Esophagus muscularis mucosa (tissue), 4 donors: ENCODE results near the gene CDH4.

Source experiments
- CTCF ChIP-seq, 3 experiments: fragments of 200-600 bp in 2 of 3; fragments of 450-650 bp in 1 of 3; sonication (generic) in 2 of 3; IDR thresholded peaks; one replicate each; pipeline ENCODE4 v1.5.1; 2017 to 2019; ENCODE audit warnings: antibody characterized with exemption in 3 of 3, mild to moderate bottlenecking in 2 of 3, moderate library complexity in 1 of 3
- EP300 ChIP-seq: sonication (generic); formaldehyde crosslinking; IDR thresholded peaks from one replicate; pipeline ENCODE4 v1.6.1; 2017; ENCODE audit warnings: antibody characterized with exemption
- POLR2A ChIP-seq: fragments of 450-650 bp; IDR thresholded peaks from one replicate; pipeline ENCODE4 v1.6.1; 2017; ENCODE audit warnings: antibody characterized with exemption, moderate library complexity, mild to moderate bottlenecking, low read depth
- POLR2AphosphoS5 ChIP-seq, 2 donors: sonication (generic); formaldehyde crosslinking; IDR thresholded peaks; one replicate each; pipeline ENCODE4 v1.6.1; 2017; ENCODE audit warnings: antibody characterized with exemption in 2 of 2

GRCh38 chr20:61378694-61379355 lies 126.8 kb downstream of the CDH4 start:
- TF ChIP-seq CTCF (IDR thresholded peaks at IDR 0.05) (no peak), POLR2AphosphoS5 (IDR thresholded peaks at IDR 0.05) (no peak), POLR2A (no peak), EP300 (no peak)
